ENCODE data around the gene OASL.

The OASL gene

DNA sequence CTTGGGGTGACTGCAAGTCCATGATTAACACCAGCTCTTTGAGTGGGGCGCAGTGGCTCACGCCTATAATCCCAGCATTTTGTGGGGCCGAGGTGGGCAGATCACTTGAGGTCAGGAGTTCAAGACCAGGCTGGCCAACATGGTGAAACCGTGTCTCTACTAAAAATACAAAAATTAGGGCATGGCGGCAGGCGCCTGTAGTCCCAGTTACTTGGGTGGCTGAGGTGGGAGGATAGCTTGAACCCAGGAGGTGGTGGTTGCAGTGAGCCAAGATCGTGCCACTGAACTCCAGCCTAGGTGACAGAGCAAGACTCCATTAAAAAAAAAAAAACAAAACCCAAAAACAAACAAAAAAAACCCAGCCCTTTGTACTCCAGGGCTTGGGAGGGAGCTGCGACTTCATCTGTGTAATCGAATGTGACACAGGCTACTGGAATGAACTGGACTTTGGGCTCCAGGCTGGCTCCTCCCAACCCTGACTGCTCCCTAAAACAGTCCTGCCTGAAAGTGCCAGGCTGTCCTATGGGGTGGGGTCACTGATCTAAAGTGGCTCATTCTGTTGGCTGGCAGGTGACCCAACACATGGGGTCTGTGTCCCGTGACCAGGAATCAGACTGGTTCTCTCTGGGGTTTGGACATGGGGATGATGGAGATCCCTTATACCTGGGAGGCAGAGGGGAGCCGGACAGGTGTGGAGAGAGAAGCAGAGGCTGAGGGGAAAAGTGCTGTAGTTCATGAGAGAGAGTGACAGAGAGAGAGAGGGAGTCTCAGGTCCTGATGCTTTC is 13.4 kb downstream of the OASL start:
- TF ChIP-seq SIN3A (IDR thresholded peaks at IDR 0.05; ENCODE audit: borderline replicate concordance, insufficient read depth, low read length), result no peak
- no peak for TF ChIP-seq TAF1 (IDR thresholded peaks at IDR 0.05; ENCODE audit: borderline replicate concordance, insufficient read depth, low read length)
- TF ChIP-seq FOXP2 (optimal IDR thresholded peaks at IDR 0.05; ENCODE audit: borderline replicate concordance, extremely low read depth, extremely low read length, insufficient read depth), result no peak
- TF ChIP-seq POLR2AphosphoS5 (IDR thresholded peaks at IDR 0.05; ENCODE audit: low read depth, low read length), result no peak
- TF ChIP-seq, protein P1, sequence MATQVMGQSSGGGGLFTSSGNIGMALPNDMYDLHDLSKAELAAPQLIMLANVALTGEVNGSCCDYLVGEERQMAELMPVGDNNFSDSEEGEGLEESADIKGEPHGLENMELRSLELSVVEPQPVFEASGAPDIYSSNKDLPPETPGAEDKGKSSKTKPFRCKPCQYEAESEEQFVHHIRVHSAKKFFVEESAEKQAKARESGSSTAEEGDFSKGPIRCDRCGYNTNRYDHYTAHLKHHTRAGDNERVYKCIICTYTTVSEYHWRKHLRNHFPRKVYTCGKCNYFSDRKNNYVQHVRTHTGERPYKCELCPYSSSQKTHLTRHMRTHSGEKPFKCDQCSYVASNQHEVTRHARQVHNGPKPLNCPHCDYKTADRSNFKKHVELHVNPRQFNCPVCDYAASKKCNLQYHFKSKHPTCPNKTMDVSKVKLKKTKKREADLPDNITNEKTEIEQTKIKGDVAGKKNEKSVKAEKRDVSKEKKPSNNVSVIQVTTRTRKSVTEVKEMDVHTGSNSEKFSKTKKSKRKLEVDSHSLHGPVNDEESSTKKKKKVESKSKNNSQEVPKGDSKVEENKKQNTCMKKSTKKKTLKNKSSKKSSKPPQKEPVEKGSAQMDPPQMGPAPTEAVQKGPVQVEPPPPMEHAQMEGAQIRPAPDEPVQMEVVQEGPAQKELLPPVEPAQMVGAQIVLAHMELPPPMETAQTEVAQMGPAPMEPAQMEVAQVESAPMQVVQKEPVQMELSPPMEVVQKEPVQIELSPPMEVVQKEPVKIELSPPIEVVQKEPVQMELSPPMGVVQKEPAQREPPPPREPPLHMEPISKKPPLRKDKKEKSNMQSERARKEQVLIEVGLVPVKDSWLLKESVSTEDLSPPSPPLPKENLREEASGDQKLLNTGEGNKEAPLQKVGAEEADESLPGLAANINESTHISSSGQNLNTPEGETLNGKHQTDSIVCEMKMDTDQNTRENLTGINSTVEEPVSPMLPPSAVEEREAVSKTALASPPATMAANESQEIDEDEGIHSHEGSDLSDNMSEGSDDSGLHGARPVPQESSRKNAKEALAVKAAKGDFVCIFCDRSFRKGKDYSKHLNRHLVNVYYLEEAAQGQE (IDR thresholded peaks at IDR 0.05; ENCODE audit: insufficient read depth in 1 of 2, low read depth in 2 of 2, low read length in 2 of 2), result no peak

DNA sequence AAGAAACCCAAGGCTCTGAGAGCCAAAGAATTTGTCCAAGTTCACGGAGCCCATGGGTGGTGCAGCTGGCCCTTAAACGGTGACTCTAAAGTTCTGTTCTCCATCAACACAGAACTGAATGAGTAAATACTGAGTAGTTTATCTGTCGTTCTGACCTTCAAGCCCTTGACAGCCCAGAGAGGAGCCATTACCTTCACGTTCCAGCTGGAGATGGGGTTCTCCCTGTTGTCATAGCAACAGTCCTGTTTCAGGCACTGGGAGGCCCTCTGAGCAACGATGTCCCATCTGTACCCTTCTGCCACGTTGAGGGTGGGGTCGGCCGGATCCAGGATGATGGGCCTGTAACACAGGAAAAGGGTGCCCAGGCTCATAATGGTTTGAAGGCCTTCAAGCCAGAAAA is 15.2 kb downstream of the OASL start:
- no peak for TF ChIP-seq TAF1 (IDR thresholded peaks at IDR 0.05; ENCODE audit: borderline replicate concordance, insufficient read depth, low read length)
- no peak for TF ChIP-seq POLR2AphosphoS5 (IDR thresholded peaks at IDR 0.05; ENCODE audit: low read depth, low read length)
- no peak for TF ChIP-seq FOXP2 (optimal IDR thresholded peaks at IDR 0.05; ENCODE audit: borderline replicate concordance, extremely low read depth, extremely low read length, insufficient read depth)
- TF ChIP-seq SIN3A (IDR thresholded peaks at IDR 0.05; ENCODE audit: borderline replicate concordance, insufficient read depth, low read length), result no peak
- TF ChIP-seq, protein P1 (IDR thresholded peaks at IDR 0.05; ENCODE audit: insufficient read depth in 1 of 2, low read depth in 2 of 2, low read length in 2 of 2), result no peak

GRCh38 chr12:121022713-121023112 is 16.3 kb downstream of the OASL start:
- no peak for TF ChIP-seq FOXP2 (optimal IDR thresholded peaks at IDR 0.05; ENCODE audit: borderline replicate concordance, extremely low read depth, extremely low read length, insufficient read depth)
- no peak for TF ChIP-seq SIN3A (IDR thresholded peaks at IDR 0.05; ENCODE audit: borderline replicate concordance, insufficient read depth, low read length)
- TF ChIP-seq, protein P1 (IDR thresholded peaks at IDR 0.05; ENCODE audit: insufficient read depth in 1 of 2, low read depth in 2 of 2, low read length in 2 of 2), result no peak
- TF ChIP-seq POLR2AphosphoS5 (IDR thresholded peaks at IDR 0.05; ENCODE audit: low read depth, low read length), result no peak
- no peak for TF ChIP-seq TAF1 (IDR thresholded peaks at IDR 0.05; ENCODE audit: borderline replicate concordance, insufficient read depth, low read length)

DNA sequence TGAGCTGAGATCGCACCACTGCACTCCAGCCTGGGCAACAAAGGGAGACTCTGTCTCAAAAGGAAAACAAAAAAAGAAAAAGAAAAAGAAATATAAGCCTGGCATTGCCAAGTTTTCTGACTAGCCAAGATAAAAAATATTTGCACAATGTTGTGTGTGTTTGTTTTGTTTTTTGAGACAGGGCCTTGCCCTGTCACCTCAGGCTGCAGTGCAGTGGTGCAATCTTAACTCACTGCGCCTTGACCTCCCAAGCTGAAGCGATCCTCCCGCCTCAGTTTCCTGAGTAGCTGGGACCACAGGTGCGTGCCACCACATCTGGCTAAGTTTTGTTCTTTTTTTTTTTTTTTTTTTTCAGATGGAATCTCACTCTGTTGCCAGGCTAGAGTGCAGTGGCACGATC is 17.3 kb downstream of the OASL start:
- TF ChIP-seq, protein P1 (IDR thresholded peaks at IDR 0.05; ENCODE audit: insufficient read depth in 1 of 2, low read depth in 2 of 2, low read length in 2 of 2), result no peak
- TF ChIP-seq SIN3A (IDR thresholded peaks at IDR 0.05; ENCODE audit: borderline replicate concordance, insufficient read depth, low read length), result no peak
- no peak for TF ChIP-seq TAF1 (IDR thresholded peaks at IDR 0.05; ENCODE audit: borderline replicate concordance, insufficient read depth, low read length)
- no peak for TF ChIP-seq POLR2AphosphoS5 (IDR thresholded peaks at IDR 0.05; ENCODE audit: low read depth, low read length)
- TF ChIP-seq FOXP2 (optimal IDR thresholded peaks at IDR 0.05; ENCODE audit: borderline replicate concordance, extremely low read depth, extremely low read length, insufficient read depth), result no peak

Data from PFSK-1 (cell line).